GM18505 (cell line): ENCODE data around the gene GBF1.

Experiments
- ATAC-seq: cut with Tn5 transposase; IDR thresholded peaks from one replicate; pipeline ENCODE4 v1.9.1; 2021; ENCODE audit not compliant: unreplicated experiment
- POLR2A ChIP-seq: IDR thresholded peaks from 4 replicates; pipeline ENCODE4 v1.6.1; 2011; ENCODE audit warnings: borderline replicate concordance; ENCODE audit not compliant: insufficient read depth, insufficient read length; ENCODE audit errors: extremely low read depth

The GBF1 gene

DNA sequence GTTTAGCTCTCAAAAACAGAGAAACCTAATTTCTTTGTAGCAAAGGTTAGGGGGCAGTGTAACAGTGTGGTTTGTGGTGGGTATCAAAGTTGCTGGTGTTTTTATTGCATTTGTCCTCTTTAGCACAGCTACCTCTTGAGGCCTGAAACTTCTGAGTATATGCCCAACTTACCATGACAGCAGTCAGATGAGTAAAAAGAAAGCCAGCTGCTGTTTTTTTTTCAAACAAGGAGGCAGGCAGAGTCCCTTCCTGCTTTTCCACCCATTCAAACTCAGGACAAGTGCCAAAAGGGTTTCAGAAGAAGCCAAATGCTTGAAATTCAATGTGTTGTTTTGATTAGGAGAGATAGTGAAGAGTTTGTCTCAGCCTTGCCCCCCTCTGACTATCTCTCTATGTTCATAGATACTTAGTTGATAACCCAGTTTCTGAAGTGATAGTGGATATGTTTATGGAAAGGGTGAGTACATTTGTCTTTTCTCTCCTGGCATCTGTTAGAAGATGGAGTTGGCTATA, 23.1 kb downstream of the GBF1 start:
- ATAC-seq: no peak
- no peak for TF ChIP-seq POLR2A

DNA sequence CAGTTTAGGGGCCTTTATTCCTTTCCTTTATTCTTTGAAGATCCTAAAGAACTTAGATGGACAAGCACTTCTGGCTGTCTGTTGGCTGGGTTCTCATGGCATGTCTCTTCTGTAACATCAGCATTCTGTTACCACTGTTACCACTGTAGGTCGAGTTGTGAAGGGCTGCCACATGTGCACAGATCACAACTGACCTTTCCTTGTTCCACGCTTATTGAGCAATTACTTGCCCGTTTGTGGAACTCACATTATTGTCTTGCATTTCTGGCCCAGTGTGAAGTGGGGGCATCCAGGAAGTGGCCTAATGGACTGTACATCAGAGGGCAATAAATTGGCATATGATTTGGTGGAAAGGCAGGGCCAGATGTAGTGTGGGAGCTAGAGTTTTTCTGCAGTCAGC, 23.7 kb downstream of the GBF1 start:
- no peak for TF ChIP-seq POLR2A
- no peak for ATAC-seq

DNA sequence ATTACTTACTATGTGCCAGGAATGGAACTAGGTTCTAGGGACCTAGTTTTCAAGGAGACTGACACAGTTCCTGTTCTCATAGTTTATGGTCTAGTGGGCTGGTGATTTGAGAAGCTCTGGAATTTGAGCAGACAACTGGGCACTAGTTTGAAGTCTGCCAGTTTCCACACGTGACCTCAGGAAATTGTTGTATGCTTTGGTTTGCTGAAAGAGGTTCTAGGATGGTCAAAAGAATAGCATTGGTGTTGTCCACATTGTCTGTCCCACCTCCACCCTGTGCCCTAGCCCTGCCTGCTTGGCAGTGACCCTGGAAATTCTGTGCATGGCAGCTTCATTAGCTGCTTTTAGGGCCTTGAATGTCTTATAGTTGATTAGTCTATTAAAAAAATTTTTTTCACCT, 28.7 kb downstream of the GBF1 start:
- ATAC-seq: no peak
- no peak for TF ChIP-seq POLR2A

DNA sequence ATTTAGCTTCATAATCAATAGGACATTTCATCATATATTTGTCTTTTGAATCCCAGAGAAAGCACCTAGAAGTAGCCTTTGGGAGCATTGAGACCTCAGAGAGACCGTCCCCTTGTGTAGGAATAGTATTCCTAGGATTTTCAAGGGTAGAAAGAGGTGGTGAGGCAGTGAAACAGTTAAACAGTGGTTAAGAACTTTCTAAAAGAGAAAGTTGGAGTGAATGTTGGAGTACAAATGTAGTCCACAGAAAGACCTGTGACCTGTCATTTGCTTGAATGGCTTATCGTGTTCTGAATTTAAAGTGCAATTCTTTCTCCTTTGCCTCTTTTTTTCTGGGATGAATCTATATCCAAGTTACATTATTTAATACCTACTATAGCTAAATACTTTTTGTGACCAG, 30.0 kb downstream of the GBF1 start:
- ATAC-seq: no peak
- no peak for TF ChIP-seq POLR2A

DNA sequence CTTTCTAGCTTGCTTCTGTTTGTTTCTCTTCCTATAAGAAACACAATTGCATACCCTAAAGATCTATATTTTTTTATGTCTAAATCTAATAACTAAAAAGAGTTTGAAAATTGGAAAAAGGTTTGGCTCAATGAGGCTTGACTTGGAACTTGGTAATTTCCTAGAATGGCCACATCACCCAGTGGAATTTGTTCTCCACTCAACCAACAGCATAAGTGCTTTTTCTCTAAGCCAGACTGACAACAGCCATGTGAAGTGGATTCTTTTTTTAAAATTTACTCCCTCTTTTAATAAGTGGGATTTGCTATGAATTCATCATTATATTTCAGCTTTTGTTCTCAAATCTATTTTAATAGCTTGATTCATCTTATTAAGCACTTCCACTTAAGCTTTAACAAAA, 33.8 kb downstream of the GBF1 start:
- TF ChIP-seq POLR2A: no peak
- ATAC-seq: no peak

DNA sequence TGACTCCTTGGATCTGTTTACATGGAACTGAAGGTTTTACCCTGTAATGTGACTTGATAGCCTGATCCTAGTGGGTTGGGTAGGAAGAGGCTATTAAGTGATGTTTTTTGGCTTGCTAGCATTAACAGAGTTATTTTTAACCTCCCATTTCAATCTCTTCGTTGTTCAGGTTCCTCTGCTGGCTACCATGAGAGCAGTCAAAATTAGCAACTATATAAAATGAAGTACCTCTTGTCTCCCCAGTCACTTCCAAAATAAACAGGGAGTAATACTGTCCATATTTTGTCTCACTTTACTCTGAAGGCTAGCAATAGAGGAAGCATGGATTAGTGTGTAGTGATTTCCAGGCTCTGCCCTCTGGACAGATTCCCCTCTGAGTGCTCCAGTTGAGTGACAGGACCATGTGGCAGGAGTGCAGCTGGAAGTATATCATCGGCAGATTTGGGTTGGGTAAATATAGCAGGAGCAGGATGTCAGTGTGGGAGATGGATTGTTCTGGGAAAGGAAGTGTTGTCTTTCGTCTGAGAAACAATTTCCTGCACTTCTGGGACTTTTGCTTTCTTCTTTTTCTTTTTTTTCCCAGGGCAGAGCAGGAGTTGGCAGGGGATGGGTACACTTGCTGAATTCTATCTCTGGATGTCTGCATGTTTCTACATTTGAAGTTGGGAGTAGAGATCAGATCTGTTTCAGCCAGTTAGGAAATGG, 35.2 kb downstream of the GBF1 start:
- TF ChIP-seq POLR2A: no peak
- ATAC-seq: no peak

DNA sequence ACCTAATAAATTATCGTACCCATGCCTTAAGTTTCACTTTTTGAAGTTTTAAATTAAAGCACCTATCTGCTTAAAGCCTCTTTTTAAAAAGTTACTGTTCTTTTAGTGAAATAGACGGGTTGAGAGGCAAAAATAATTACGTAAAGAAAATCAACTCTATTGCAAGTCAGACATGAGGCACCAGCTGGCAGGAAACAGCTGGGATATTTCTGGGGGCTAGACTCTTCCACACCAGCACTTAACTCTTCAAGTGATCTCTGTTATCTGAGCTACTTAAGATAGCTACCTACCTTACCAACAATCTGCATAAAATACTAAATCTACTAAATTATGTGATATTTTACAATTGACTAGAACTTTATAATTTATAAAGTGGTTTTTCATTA, 35.8 kb downstream of the GBF1 start:
- ATAC-seq: no peak

DNA sequence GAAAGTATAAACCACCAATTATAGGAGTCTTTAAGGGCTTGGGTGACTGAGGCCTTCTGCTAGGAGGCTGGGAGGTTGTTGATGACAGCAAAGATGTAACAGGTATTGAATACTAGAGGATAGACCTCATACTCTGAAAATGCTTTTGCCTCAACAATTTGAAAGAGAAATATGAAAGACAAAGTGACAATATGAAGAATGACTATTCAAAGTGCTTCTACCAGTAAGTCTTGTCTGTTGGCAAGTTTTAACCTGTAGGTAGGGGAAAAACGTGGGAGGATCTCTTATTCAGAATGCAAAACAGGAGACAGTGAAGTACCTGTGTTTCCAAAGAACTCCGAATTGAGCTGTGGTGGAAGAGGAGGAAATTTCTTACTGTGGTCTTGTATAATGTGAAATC, 38.2 kb downstream of the GBF1 start:
- TF ChIP-seq POLR2A: no peak
- ATAC-seq: no peak

More for the DNA sequence above, 35.8 kb downstream of the GBF1 start:
- TF ChIP-seq POLR2A: no peak

DNA sequence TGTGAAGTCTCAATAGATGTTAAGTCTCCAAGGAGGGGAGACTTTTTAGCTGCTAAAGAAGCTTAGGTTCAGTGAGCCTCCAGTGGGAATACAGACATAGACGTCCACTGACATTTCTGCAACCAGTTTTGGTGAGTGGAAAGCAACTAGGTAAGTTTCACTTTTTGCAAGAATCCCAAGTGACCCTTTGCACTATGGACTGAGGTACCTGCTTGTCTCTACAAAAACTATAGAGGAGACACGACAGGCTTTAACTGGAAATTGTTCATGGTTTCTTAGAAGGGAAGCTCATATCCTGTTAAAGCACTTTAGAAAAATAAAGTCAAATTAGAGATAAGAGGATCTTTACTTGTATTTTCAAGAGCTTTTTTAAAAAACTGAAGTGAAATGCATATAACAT, 38.6 kb downstream of the GBF1 start:
- no peak for ATAC-seq
- no peak for TF ChIP-seq POLR2A

DNA sequence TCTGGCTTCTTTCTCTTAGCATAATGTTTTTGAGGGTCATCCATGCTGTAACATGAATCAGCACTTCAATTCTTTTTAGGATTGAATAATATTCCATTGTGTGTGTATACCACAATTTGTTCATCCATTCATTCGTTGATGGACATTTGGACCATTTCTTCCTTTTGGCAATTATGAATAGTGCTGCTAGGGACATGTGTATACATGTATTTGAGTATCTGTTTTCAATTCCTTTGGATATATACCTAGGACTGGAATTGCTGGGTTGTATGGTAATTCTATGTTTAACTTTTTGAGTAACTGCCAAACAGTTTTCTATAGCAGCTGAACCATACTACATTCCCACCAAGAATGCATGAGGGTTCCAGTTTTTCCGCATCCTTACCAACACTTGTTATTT, 39.2 kb downstream of the GBF1 start:
- no peak for ATAC-seq
- no peak for TF ChIP-seq POLR2A

DNA sequence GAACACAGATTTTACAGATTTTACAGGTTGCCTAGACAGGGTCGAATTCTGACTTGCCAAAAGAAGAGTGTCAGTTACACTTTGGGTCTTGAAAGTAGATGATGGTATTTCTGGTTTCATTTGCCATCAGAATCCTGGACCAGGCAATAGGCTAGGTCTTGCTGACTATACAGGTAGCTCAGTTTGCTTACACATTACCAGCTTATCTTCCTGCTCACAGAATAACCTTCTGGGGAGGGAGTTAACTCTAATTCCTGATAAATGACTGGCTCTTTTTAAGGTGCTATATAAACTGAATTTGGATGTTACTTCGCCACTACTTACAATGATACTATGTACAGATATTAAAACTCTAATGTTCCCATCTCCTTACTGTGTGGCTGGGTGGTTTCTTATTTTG, 39.8 kb downstream of the GBF1 start:
- TF ChIP-seq POLR2A: no peak
- no peak for ATAC-seq

DNA sequence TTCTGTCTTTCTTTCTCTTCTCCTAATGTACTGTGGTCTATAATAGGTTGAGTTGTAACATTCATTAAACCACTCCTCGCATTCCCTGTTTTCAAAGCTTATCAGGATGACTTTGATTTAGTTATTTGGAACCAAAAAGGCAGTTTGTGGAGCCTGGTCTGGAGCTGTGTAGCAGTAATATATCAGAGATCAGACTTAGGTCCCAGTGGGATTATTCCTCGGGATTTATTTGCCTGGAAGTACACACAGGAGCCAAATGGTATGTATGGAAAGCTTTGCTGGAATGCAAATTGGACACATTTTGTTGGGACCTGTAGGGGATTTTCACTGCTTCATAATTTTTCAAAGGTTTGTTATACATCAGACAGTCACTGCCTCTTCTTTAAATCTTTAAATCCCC, 40.9 kb downstream of the GBF1 start:
- no peak for ATAC-seq
- TF ChIP-seq POLR2A: no peak

DNA sequence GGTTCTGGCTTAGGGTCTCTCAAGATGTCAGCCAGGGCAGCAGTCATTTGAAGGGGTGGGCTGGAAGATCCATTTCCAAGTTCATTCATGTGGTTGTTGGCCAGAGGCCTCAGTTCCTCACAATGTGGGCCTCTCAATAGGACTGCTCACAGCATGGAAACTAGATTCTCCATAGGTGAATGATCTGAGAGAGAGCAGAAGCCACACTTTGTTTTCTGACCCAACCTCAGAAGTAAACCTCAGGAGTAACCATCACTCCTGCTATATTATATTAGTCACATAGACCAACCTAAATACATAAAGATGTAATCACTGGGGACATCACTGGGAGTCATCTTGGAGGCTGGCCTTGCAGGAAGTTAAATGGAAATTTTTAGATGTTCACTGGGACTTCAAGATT, 42.2 kb downstream of the GBF1 start:
- no peak for ATAC-seq
- TF ChIP-seq POLR2A: no peak

DNA sequence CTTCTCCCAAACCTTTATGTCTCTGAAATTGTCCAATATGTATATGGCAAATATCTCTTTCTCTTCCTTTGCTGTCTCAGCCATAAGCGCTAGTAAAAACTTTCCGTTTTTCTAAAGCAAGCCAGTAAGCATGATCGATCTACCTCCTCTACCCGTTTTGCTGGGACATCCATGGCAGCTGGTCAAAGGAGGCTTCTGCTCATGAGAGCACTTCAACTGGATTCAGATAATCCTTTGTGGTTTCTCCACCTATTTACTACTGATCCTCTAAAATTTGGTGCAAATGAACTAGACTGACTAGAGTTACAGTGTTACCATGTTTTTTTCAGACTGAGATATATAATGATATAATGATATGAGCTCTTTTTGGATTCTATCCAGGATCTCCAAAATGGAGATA, 42.7 kb downstream of the GBF1 start:
- no peak for ATAC-seq
- TF ChIP-seq POLR2A: no peak

DNA sequence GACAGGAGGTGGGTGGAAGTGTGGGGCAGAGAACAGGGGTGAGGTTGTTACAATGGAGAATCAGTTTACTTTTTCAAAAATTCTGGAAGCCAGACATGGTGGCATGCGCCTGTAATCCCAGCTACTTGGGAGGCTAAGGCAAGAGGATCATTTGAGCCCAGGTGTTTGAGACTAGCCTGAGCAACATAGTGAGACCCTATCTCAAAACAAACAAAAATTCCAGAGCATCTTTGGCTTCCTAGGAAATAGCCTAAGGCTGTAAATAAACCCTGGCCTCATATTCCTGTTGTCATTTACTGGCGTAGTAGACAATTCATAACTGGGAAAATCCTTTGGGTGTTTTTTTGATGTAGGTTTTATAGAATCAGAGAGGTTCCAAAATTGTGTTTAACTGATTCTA, 44.0 kb downstream of the GBF1 start:
- ATAC-seq: no peak
- TF ChIP-seq POLR2A: no peak

DNA sequence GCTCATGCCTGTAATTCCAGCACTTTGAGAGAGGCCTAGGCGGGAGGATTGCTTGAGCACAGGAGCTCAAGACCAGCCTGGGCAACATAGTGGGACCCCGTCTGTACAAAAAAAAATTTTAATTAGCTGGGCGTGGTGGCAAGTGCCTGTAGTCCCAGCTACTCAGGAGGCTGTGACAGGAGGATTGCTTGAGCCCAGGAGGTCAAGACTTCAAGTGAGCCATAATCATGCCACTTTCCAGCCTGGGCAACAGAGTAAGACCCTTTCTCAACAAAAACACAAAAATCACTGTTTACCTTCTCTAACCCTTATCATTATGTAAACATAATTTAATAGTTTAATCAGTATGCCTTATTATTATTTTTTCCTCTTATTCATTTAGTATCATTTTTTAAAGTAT, 44.5 kb downstream of the GBF1 start:
- no peak for ATAC-seq
- TF ChIP-seq POLR2A: no peak
